ENCODE data around the gene SPATA2L. TPM values are rescaled to one million over a fixed set of nuclear protein-coding genes. Genes with fewer than 3 reads are reported as not detected.

SPATA2L gene
- total RNA-seq, 1 donor from 2014 or later, result 7.6 TPM

- peaks cover 17% of the 10 kb centered on the region for H3K79me2 ChIP-seq (ENCODE audit: low read depth)
- no peaks in the 10 kb centered on the region for H4K20me1 ChIP-seq (ENCODE audit: low read depth)
- no peak overlapping the region for H3K27ac ChIP-seq
- no peak overlapping the region for H3K4me2 ChIP-seq
- Mint-ChIP-seq H3K4me3 (no peak overlapping the region), H3K27me3 (ENCODE audit: insufficient read depth, low read depth) (peaks cover 14% of the 10 kb centered on the region), H3K4me1 (peaks cover 2% of the 10 kb centered on the region), H3K36me3 (peaks cover 10% of the 10 kb centered on the region), H3K27ac (no peak overlapping the region), H3K9me3 (no peaks in the 10 kb centered on the region)
- no peaks in the 10 kb centered on the region for H3K36me3 ChIP-seq
- no peak overlapping the region for H3K9ac ChIP-seq
- no peaks in the 10 kb centered on the region for H3K9me3 ChIP-seq (ENCODE audit: low read depth)
- H3K4me3 ChIP-seq, result no peak overlapping the region
- H3K27me3 ChIP-seq, result no peaks in the 10 kb centered on the region
- DNase-seq (ENCODE audit: low spot score), result no peak
- TF ChIP-seq EZH2phosphoT487 (IDR thresholded peaks at IDR 0.05) (no peak), EZH2 (IDR thresholded peaks at IDR 0.05) (no peak)
- TF ChIP-seq, protein P1, sequence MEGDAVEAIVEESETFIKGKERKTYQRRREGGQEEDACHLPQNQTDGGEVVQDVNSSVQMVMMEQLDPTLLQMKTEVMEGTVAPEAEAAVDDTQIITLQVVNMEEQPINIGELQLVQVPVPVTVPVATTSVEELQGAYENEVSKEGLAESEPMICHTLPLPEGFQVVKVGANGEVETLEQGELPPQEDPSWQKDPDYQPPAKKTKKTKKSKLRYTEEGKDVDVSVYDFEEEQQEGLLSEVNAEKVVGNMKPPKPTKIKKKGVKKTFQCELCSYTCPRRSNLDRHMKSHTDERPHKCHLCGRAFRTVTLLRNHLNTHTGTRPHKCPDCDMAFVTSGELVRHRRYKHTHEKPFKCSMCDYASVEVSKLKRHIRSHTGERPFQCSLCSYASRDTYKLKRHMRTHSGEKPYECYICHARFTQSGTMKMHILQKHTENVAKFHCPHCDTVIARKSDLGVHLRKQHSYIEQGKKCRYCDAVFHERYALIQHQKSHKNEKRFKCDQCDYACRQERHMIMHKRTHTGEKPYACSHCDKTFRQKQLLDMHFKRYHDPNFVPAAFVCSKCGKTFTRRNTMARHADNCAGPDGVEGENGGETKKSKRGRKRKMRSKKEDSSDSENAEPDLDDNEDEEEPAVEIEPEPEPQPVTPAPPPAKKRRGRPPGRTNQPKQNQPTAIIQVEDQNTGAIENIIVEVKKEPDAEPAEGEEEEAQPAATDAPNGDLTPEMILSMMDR (IDR thresholded peaks at IDR 0.05), result no peak
- H3F3A ChIP-seq (ENCODE audit: low read depth), result no peaks in the 10 kb centered on the region
- no peak overlapping the region for H2AFZ ChIP-seq (replicated peaks)
- no peaks in the 10 kb centered on the region for H3K4me1 ChIP-seq
Observed at GRCh38 chr16:89693289-89693731, 8.2 kb downstream of the SPATA2L start.

DNA sequence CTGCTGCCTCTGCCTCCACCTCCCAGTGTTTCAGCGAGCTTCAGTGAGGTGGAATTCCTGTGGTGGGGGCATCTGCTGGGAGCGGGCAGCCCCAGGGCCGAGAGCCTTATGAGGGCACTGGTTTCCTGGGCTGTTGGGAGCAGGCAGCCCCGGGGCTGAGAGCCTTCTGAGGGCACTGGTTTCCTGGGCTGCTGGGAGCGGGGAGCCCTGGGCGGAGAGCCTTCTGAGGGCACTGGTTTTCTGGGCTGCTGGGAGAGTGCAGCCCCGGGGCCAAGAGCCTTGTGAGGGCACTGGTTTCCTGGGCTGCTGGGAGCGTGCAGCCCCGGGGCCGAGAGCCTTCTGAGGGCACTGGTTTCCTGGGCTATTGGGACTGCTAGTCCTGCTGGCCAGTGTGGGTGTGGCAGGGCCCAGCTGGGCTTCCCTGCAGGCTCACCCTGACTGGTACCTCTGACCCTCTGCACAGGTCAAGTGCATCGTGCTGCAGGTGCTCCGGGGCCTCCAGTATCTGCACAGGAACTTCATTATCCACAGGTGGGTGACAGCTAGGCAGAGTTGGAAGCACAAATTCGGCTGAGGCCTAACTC lies 9.4 kb downstream of the SPATA2L start:
- Histone ChIP-seq H3K27me3 (no peaks in the 10 kb centered on the region), H3K36me3 (no peaks in the 10 kb centered on the region), H4K20me1 (ENCODE audit: low read depth) (no peaks in the 10 kb centered on the region), H3K27ac (no peak overlapping the region), H2AFZ (replicated peaks) (no peak overlapping the region), H3K4me3 (no peak overlapping the region), H3F3A (ENCODE audit: low read depth) (peaks cover 5% of the 10 kb centered on the region), H3K9me3 (ENCODE audit: low read depth) (no peaks in the 10 kb centered on the region), H3K4me1 (peaks cover 5% of the 10 kb centered on the region), H3K4me2 (no peak overlapping the region), H3K79me2 (ENCODE audit: low read depth) (peaks cover 30% of the 10 kb centered on the region), H3K9ac (no peak overlapping the region)
- H3K27me3 Mint-ChIP-seq (ENCODE audit: insufficient read depth, low read depth), result peaks cover 14% of the 10 kb centered on the region
- peaks cover 14% of the 10 kb centered on the region for H3K36me3 Mint-ChIP-seq
- peaks cover 10% of the 10 kb centered on the region for H3K4me1 Mint-ChIP-seq
- H3K9me3 Mint-ChIP-seq, result no peaks in the 10 kb centered on the region
- TF ChIP-seq EZH2phosphoT487 (IDR thresholded peaks at IDR 0.05) (no peak), EZH2 (IDR thresholded peaks at IDR 0.05) (no peak)
- TF ChIP-seq, protein P1 (IDR thresholded peaks at IDR 0.05), result no peak
- no peak overlapping the region for H3K4me3 Mint-ChIP-seq
- no peak for DNase-seq (ENCODE audit: low spot score)
- no peak overlapping the region for H3K27ac Mint-ChIP-seq

- peaks cover 31% of the 10 kb centered on the region for H3K79me2 ChIP-seq (ENCODE audit: low read depth)
- Mint-ChIP-seq H3K4me1 (peaks cover 10% of the 10 kb centered on the region), H3K9me3 (no peaks in the 10 kb centered on the region), H3K4me3 (no peak overlapping the region), H3K36me3 (peaks cover 14% of the 10 kb centered on the region), H3K27me3 (ENCODE audit: insufficient read depth, low read depth) (peaks cover 16% of the 10 kb centered on the region), H3K27ac (no peak overlapping the region)
- H3K4me3 ChIP-seq, result no peak overlapping the region
- no peak overlapping the region for H2AFZ ChIP-seq (replicated peaks)
- TF ChIP-seq EZH2phosphoT487 (IDR thresholded peaks at IDR 0.05), result no peak
- TF ChIP-seq EZH2 (IDR thresholded peaks at IDR 0.05), result no peak
- no peak overlapping the region for H3K27ac ChIP-seq
- no peaks in the 10 kb centered on the region for H4K20me1 ChIP-seq (ENCODE audit: low read depth)
- H3K4me2 ChIP-seq, result no peak overlapping the region
- H3K4me1 ChIP-seq, result peaks cover 5% of the 10 kb centered on the region
- no peaks in the 10 kb centered on the region for H3K36me3 ChIP-seq
- H3F3A ChIP-seq (ENCODE audit: low read depth), result peaks cover 7% of the 10 kb centered on the region
- DNase-seq (ENCODE audit: low spot score), result no peak
- no peaks in the 10 kb centered on the region for H3K9me3 ChIP-seq (ENCODE audit: low read depth)
- H3K9ac ChIP-seq, result no peak overlapping the region
- no peaks in the 10 kb centered on the region for H3K27me3 ChIP-seq
Observed at GRCh38 chr16:89691231-89691985, 10.1 kb downstream of the SPATA2L start.
